ENCODE measurements around the gene SAMD11. TPM values are rescaled to one million over a fixed set of nuclear protein-coding genes. Genes with fewer than 3 reads are reported as not detected.
"Not testable (repeated sequence)": the region's sequence is repeated elsewhere in the genome, so short reads cannot be mapped to it uniquely, and the experiment has no call there.

SAMD11 gene
- total RNA-seq, 1 donor from 2014 or later: 6.0 TPM

GRCh38 chr1:944341-945325 lies 20.9 kb downstream of the SAMD11 start:
- Histone ChIP-seq H3K4me3 (no peak overlapping the region), H3K27ac (peak overlapping the region; percentile 17), H3K9me3 (no peaks in the 10 kb centered on the region), H3K27me3 (peaks cover 34% of the 10 kb centered on the region), H3K4me1 (peaks cover 22% of the 10 kb centered on the region), H3K36me3 (peaks cover 38% of the 10 kb centered on the region)
- ATAC-seq (no peak), DNase-seq (no peak)
- intact Hi-C loops (cut with DNase I): no loop called here
- TF ChIP-seq CTCF (IDR thresholded peaks at IDR 0.05): no peak

- no peak for TF ChIP-seq CTCF (IDR thresholded peaks at IDR 0.05)
- intact Hi-C loops (cut with DNase I): no loop called here
- H3K36me3 ChIP-seq: peaks cover 48% of the 10 kb centered on the region
- H3K4me3 ChIP-seq: no peak overlapping the region
- H3K4me1 ChIP-seq: peaks cover 16% of the 10 kb centered on the region
- no peaks in the 10 kb centered on the region for H3K9me3 ChIP-seq
- peaks cover 24% of the 10 kb centered on the region for H3K27me3 ChIP-seq
- H3K27ac ChIP-seq: no peak overlapping the region
- no peak for DNase-seq
- no peak for ATAC-seq
Measured at GRCh38 chr1:945688-946556, 22.2 kb downstream of the SAMD11 start.

GRCh38 chr1:946811-947210 lies 23.1 kb downstream of the SAMD11 start:
- DNase-seq; H3K27ac ChIP-seq; H3K9me3 ChIP-seq; ATAC-seq; H3K4me3 ChIP-seq; intact Hi-C loops (cut with DNase I): not testable (repeated sequence)
- H3K36me3 ChIP-seq: peaks cover 57% of the 10 kb centered on the region
- peaks cover 11% of the 10 kb centered on the region for H3K4me1 ChIP-seq
- peaks cover 15% of the 10 kb centered on the region for H3K27me3 ChIP-seq

GRCh38 chr1:947958-948357 lies 24.2 kb downstream of the SAMD11 start:
- no peak for ATAC-seq
- intact Hi-C loops (cut with DNase I): no loop called here
- H3K27me3 ChIP-seq: peaks cover 4% of the 10 kb centered on the region
- H3K27ac ChIP-seq: no peak overlapping the region
- H3K4me3 ChIP-seq: no peak overlapping the region
- H3K4me1 ChIP-seq: peaks cover 2% of the 10 kb centered on the region
- H3K9me3 ChIP-seq: no peaks in the 10 kb centered on the region
- peaks cover 68% of the 10 kb centered on the region for H3K36me3 ChIP-seq
- no peak for TF ChIP-seq CTCF (IDR thresholded peaks at IDR 0.05)
- DNase-seq: no peak

- ATAC-seq (no peak), DNase-seq (no peak)
- Histone ChIP-seq H3K36me3 (peaks cover 87% of the 10 kb centered on the region), H3K27me3 (no peaks in the 10 kb centered on the region), H3K27ac (no peak overlapping the region), H3K4me3 (no peak overlapping the region), H3K9me3 (no peaks in the 10 kb centered on the region), H3K4me1 (no peaks in the 10 kb centered on the region)
- intact Hi-C loops (cut with DNase I): no loop called here
- TF ChIP-seq CTCF (IDR thresholded peaks at IDR 0.05): no peak
Measured at GRCh38 chr1:950268-950667, 26.5 kb downstream of the SAMD11 start.

GRCh38 chr1:950881-951280 lies 27.2 kb downstream of the SAMD11 start:
- ATAC-seq: no peak
- H3K4me1 ChIP-seq: no peaks in the 10 kb centered on the region
- H3K27me3 ChIP-seq: no peaks in the 10 kb centered on the region
- intact Hi-C loops (cut with DNase I): no loop called here
- no peaks in the 10 kb centered on the region for H3K9me3 ChIP-seq
- peaks cover 87% of the 10 kb centered on the region for H3K36me3 ChIP-seq
- no peak for DNase-seq
- no peak overlapping the region for H3K4me3 ChIP-seq
- TF ChIP-seq CTCF (IDR thresholded peaks at IDR 0.05): no peak
- H3K27ac ChIP-seq: no peak overlapping the region
